Esophagus (tissue), 2 donors: ENCODE results near the gene GRB14. TPM values are rescaled to one million over a fixed set of nuclear protein-coding genes. Genes with fewer than 3 reads are reported as not detected.

Experiments
- H3K27ac ChIP-seq, 2 donors: one replicate each; pipeline ENCODE4 v1.5.1; 2013; ENCODE audit warnings: low read depth in 2 of 2, mild to moderate bottlenecking in 2 of 2, inconsistent platforms in 1 of 2, low read length in 1 of 2, moderate library complexity in 1 of 2
- H3K27me3 ChIP-seq, 2 donors: one replicate each; pipeline ENCODE4 v1.6.1; 2013; ENCODE audit warnings: low read length in 2 of 2, control low read depth in 1 of 2, mild to moderate bottlenecking in 1 of 2; ENCODE audit not compliant: insufficient read depth in 2 of 2, control insufficient read depth in 1 of 2
- H3K36me3 ChIP-seq, 2 donors: one replicate each; pipeline ENCODE4 v1.6.1; 2013; ENCODE audit warnings: low read length in 1 of 2; ENCODE audit not compliant: control insufficient read depth in 2 of 2, insufficient read depth in 2 of 2
- H3K4me1 ChIP-seq, 2 donors: one replicate each; pipeline ENCODE4 v1.6.1; 2013; ENCODE audit warnings: low read length in 1 of 2; ENCODE audit not compliant: control insufficient read depth in 2 of 2, insufficient read depth in 2 of 2
- H3K4me3 ChIP-seq, 2 donors: one replicate each; pipeline ENCODE4 v1.5.1; 2013; ENCODE audit warnings: low read length in 2 of 2, mild to moderate bottlenecking in 2 of 2, low read depth in 1 of 2, moderate library complexity in 1 of 2
- H3K9me3 ChIP-seq, 2 donors: one replicate each; pipeline ENCODE4 v1.6.1; 2013; ENCODE audit warnings: mild to moderate bottlenecking in 2 of 2, low read depth in 1 of 2, low read length in 1 of 2, moderate library complexity in 1 of 2; ENCODE audit not compliant: control insufficient read depth in 2 of 2, insufficient read depth in 1 of 2
- WGBS, 2 donors: extraction: QIAGEN DNeasy Blood & Tissue Kit; methylation state at CpG; one replicate each; pipeline ENCODE4 v1.1.7; 2013; 5-methylcytosine and 5-hydroxymethylcytosine counted together
- polyA plus RNA-seq, 2 donors: library from polyadenylated mRNA; stranded (reverse); fragments of 200-250 nt; gene quantifications; one replicate each; pipeline ENCODE4 v1.2.3, GENCODE V29; 2013
- donor health status: healthy with polysubstance abuse.
- donor health status: Bipolar disorder and iron deficiency.

Gene GRB14
- polyA plus RNA-seq, 2 donors: 1.1 to 4.0 TPM

GRCh38 chr2:164515030-164515429, 106.3 kb downstream of the GRB14 start:
- Histone ChIP-seq H3K9me3 (peaks cover 0 to 2% of the 10 kb centered on the region in 2 donors), H3K36me3 (no peaks in the 10 kb centered on the region), H3K4me3 (no peak overlapping the region), H3K4me1 (peaks cover 0 to 14% of the 10 kb centered on the region in 2 donors), H3K27ac (peak overlapping the region; percentile 64 to 93), H3K27me3 (no peaks in the 10 kb centered on the region)
- 53 to 70% methylated on average over 4 of the region's 4 CpGs for WGBS, 2 donors

- peaks cover 0 to 14% of the 10 kb centered on the region in 2 donors for H3K4me1 ChIP-seq
Observed at GRCh38 chr2:164514491-164514890, 106.8 kb downstream of the GRB14 start.

DNA sequence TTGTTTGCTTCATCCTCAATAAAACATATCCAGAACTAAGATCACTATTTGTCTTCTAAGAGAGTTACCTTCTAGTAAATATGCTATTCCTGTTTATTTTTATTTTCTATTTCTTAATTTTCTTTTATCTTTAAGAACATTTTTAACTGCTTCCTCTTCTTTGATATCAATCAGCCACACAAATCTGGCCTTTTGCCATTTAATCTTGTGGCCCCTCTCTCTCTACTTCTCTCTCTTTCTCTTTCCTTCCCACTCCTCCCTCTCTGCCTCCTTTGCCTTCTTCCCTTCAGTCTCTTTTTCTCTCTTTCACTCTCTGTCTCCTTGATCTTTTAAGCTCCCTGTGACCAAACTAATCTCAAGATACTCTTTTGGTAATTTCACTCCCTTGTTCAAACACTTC, 108.4 kb downstream of the GRB14 start:
- H3K36me3 ChIP-seq: no peaks in the 10 kb centered on the region
- H3K4me1 ChIP-seq: peaks cover 0 to 14% of the 10 kb centered on the region in 2 donors
- no peak overlapping the region for H3K27ac ChIP-seq
- peaks cover 0 to 2% of the 10 kb centered on the region in 2 donors for H3K9me3 ChIP-seq
- H3K27me3 ChIP-seq: no peaks in the 10 kb centered on the region
- H3K4me3 ChIP-seq: no peak overlapping the region

More at GRCh38 chr2:164514491-164514890, 106.8 kb downstream of the GRB14 start:
- no peaks in the 10 kb centered on the region for H3K36me3 ChIP-seq
- H3K27ac ChIP-seq: peak overlapping the region; percentile 88 to 94
- no peaks in the 10 kb centered on the region for H3K27me3 ChIP-seq
- peaks cover 0 to 2% of the 10 kb centered on the region in 2 donors for H3K9me3 ChIP-seq
- 44 to 88% methylated on average over 2 of the region's 2 CpGs for WGBS, 2 donors
- H3K4me3 ChIP-seq: no peak overlapping the region

DNA sequence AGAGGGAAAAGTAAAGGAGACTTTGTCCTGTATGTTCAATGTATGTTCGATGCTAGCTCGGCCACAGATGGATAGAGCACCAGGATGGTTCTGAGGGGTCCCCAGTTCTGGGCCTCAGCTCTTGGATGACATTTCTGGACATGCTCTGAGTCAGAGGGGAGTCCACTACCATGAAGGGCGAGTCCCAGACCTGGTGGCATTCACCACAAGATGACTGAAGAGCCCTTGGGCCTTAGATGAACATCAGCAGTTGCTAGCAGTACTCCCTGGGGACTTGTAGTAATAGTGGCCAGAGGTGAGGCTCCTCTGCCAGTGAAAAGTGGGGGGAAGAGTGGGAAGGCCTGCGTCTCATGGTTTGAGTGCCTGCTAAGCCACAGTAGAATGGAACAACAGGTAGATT, 109.5 kb downstream of the GRB14 start:
- Histone ChIP-seq H3K4me3 (no peak overlapping the region), H3K4me1 (peaks cover 0 to 14% of the 10 kb centered on the region in 2 donors), H3K36me3 (no peaks in the 10 kb centered on the region), H3K27ac (peak overlapping the region; percentile 60 to 77), H3K9me3 (peaks cover 0 to under 1% of the 10 kb centered on the region in 2 donors), H3K27me3 (no peaks in the 10 kb centered on the region)
- WGBS, 2 donors: 86 to 87% methylated on average over 4 of the region's 4 CpGs

- Histone ChIP-seq H3K4me1 (peaks cover 0 to 14% of the 10 kb centered on the region in 2 donors), H3K9me3 (no peaks in the 10 kb centered on the region), H3K27me3 (no peaks in the 10 kb centered on the region), H3K27ac (peak overlapping the region; percentile 61 to 77), H3K36me3 (no peaks in the 10 kb centered on the region), H3K4me3 (no peak overlapping the region)
- 35 to 52% methylated on average over 7 of the region's 7 CpGs for WGBS, 2 donors
Observed at GRCh38 chr2:164510895-164511294, 110.4 kb downstream of the GRB14 start.

DNA sequence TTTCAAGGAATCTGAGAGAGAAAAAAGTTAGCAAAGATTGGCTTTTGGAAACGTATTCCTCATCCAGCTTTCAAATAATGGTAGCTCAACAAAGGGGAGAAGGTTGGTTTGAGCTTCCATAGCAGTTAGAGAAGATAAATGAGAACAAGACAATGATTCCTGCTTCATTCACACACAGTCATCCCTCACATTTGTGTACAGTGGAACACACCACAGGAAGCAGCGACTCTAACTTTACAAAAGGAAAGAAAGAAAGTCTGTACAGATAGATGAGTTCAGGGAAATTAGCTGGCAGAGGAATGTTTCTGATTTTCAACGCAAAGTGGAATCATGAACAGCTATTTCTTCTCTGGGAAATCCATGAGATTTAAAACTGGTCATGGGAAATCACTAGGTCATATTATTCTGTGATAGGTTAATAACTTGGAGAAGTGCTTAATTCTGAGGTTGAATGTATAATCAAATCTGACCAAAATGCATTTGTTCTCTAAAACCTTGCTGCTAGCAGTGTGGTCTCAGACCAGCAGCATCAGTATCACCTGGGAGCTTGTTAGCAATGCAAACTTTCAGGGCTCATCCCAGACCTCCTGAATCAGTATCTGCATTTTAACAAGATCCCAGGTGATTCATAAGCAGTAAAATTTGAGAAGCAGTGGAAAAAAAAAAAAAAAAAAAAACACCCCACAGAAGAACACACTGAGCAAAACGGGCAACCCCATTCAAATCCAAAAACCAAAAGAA, 112.0 kb downstream of the GRB14 start:
- H3K27ac ChIP-seq: no peak overlapping the region
- H3K9me3 ChIP-seq: no peaks in the 10 kb centered on the region
- WGBS, 2 donors: 67 to 73% methylated on average over 4 of the region's 4 CpGs
- H3K4me1 ChIP-seq: peaks cover 0 to 14% of the 10 kb centered on the region in 2 donors
- no peaks in the 10 kb centered on the region for H3K36me3 ChIP-seq
- H3K4me3 ChIP-seq: no peak overlapping the region
- no peaks in the 10 kb centered on the region for H3K27me3 ChIP-seq

GRCh38 chr2:164504253-164504652, 117.0 kb downstream of the GRB14 start:
- Histone ChIP-seq H3K36me3 (no peaks in the 10 kb centered on the region), H3K9me3 (no peaks in the 10 kb centered on the region), H3K4me3 (no peak overlapping the region), H3K4me1 (no peaks in the 10 kb centered on the region), H3K27me3 (no peaks in the 10 kb centered on the region), H3K27ac (no peak overlapping the region)
- 81 to 82% methylated on average over 4 of the region's 4 CpGs for WGBS, 2 donors

GRCh38 chr2:164498836-164499235, 122.4 kb downstream of the GRB14 start:
- no peaks in the 10 kb centered on the region for H3K36me3 ChIP-seq
- 60 to 62% methylated on average over 2 of the region's 2 CpGs for WGBS, 2 donors
- no peaks in the 10 kb centered on the region for H3K9me3 ChIP-seq
- H3K27me3 ChIP-seq: no peaks in the 10 kb centered on the region
- H3K4me1 ChIP-seq: no peaks in the 10 kb centered on the region
- H3K4me3 ChIP-seq: no peak overlapping the region
- no peak overlapping the region for H3K27ac ChIP-seq

GRCh38 chr2:164496881-164497280, 124.4 kb downstream of the GRB14 start:
- no peaks in the 10 kb centered on the region for H3K4me1 ChIP-seq
- no peak overlapping the region for H3K4me3 ChIP-seq
- H3K36me3 ChIP-seq: no peaks in the 10 kb centered on the region
- no peaks in the 10 kb centered on the region for H3K27me3 ChIP-seq
- 94% methylated on average over 5 of the region's 5 CpGs for WGBS, 2 donors
- no peak overlapping the region for H3K27ac ChIP-seq
- H3K9me3 ChIP-seq: no peaks in the 10 kb centered on the region

- 69 to 80% methylated on average over 3 of the region's 3 CpGs for WGBS, 2 donors
Observed at GRCh38 chr2:164496421-164496820, 124.9 kb downstream of the GRB14 start.

More at GRCh38 chr2:164496421-164496820, 124.9 kb downstream of the GRB14 start:
- H3K4me3 ChIP-seq: no peak overlapping the region
- H3K4me1 ChIP-seq: no peaks in the 10 kb centered on the region
- no peaks in the 10 kb centered on the region for H3K36me3 ChIP-seq
- H3K27ac ChIP-seq: no peak overlapping the region
- H3K27me3 ChIP-seq: no peaks in the 10 kb centered on the region
- H3K9me3 ChIP-seq: no peaks in the 10 kb centered on the region
